ENCODE data around the gene SLC6A19. TPM values are rescaled to one million over a fixed set of nuclear protein-coding genes. Genes with fewer than 3 reads are reported as not detected.

Gene SLC6A19
- total and polyA plus RNA-seq, 10 donors: under 0.01 to 0.50 TPM; not detected in 8

DNA sequence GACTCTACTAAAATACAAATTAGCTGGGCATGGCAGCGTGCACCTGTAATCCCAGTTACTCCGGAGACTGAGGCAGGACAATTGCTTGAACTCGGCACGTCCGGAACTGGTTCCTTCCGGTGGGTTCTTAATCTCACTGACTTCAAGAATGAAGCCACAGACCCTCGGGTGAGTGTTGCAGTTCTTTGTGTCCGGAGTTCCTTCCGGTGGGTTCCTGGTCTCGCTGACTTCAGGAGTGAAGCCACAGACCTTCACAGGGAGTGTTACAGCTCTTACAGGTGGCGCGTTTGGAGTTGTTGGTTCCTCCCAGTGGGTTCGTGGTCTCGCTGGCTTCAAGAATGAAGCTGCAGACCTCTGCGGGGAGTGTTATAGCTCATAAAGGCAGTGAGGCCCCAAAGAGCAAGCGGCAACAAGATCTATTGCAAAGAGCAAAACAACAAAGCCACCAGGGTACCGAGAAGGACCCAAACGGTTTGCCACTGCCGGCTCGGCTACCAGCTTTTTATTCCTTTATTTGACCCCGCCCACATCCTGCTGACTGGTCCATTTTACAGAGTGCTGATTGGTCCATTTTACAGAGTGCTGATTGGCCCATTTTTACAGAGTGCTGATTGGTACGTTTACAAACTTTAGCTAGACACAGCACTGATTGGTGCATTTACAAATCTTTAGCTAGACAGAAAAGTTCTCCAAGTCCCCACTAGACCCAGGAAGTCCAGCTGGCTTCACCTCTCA, 28.6 kb upstream of the SLC6A19 start:
- 76 to 88% (median 83%) methylated on average over 20 to 22 of the region's 22 CpGs for WGBS, 5 donors
- TF ChIP-seq, protein P1, sequence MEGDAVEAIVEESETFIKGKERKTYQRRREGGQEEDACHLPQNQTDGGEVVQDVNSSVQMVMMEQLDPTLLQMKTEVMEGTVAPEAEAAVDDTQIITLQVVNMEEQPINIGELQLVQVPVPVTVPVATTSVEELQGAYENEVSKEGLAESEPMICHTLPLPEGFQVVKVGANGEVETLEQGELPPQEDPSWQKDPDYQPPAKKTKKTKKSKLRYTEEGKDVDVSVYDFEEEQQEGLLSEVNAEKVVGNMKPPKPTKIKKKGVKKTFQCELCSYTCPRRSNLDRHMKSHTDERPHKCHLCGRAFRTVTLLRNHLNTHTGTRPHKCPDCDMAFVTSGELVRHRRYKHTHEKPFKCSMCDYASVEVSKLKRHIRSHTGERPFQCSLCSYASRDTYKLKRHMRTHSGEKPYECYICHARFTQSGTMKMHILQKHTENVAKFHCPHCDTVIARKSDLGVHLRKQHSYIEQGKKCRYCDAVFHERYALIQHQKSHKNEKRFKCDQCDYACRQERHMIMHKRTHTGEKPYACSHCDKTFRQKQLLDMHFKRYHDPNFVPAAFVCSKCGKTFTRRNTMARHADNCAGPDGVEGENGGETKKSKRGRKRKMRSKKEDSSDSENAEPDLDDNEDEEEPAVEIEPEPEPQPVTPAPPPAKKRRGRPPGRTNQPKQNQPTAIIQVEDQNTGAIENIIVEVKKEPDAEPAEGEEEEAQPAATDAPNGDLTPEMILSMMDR (IDR thresholded peaks at IDR 0.05 in 8 of 11, conservative IDR thresholded peaks at IDR 0.05 in 3 of 11): no peak
- TF ChIP-seq POLR2AphosphoS5 (IDR thresholded peaks at IDR 0.05): no peak
- TF ChIP-seq POLR2A (IDR thresholded peaks at IDR 0.05): no peak
- Histone ChIP-seq H3K4me3 (no peak overlapping the region), H3K9me3 (no peaks in the 10 kb centered on the region), H3K27me3 (replicated peaks in 1 of 7) (peaks cover 0 to 34% (median 2%) of the 10 kb centered on the region in 7 donors), H3K4me1 (peaks cover 6 to 11% (median 8%) of the 10 kb centered on the region in 6 donors), H3K27ac (no peak overlapping the region), H3K36me3 (no peaks in the 10 kb centered on the region)
- DNase-seq: no peak
- intact Hi-C loops (cut with DNase I; ENCODE audit: low total_unique reads): no loop called here

DNA sequence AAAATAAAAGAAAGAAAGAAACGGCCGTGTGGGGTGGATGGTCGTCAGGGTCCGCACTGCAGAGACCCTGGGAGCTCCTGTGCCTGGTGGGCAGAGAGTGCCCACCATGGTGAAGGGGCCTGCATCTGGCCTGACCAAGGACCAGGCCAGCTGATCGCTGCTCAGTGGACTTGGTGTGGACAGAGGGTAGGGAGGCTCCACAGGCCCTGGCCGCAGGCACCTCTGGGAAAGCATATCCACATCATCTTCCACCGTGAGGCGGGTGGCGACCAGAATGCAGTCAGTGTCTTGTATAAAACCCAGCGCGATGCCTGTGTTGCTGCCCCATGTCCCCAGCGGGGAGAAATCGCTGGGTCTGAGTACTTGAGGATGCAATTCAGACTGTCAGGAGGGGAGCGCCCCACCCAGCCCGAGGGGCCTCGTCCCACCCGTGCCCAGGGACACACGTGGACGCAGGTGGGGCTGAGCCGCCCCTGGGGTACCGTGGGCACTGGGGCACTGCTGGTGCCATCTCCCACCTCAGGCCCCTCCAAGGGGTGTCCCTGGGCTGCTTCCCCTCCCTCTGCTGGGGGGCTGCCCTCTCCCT, 27.8 kb upstream of the SLC6A19 start:
- WGBS, 5 donors: 88 to 95% (median 89%) methylated on average over 13 to 21 of the region's 21 CpGs
- Histone ChIP-seq H3K27ac (no peak overlapping the region), H3K9me3 (no peaks in the 10 kb centered on the region), H3K36me3 (no peaks in the 10 kb centered on the region), H3K4me3 (no peak overlapping the region), H3K27me3 (replicated peaks in 1 of 7) (peaks cover 0 to 30% (median 0%) of the 10 kb centered on the region in 7 donors), H3K4me1 (peaks cover 0 to 10% (median under 1%) of the 10 kb centered on the region in 6 donors)
- TF ChIP-seq POLR2A (IDR thresholded peaks at IDR 0.05): no peak
- TF ChIP-seq, protein P1 (IDR thresholded peaks at IDR 0.05 in 8 of 11, conservative IDR thresholded peaks at IDR 0.05 in 3 of 11): no peak
- intact Hi-C loops (cut with DNase I; ENCODE audit: low total_unique reads): no loop called here
- DNase-seq: no peak

DNA sequence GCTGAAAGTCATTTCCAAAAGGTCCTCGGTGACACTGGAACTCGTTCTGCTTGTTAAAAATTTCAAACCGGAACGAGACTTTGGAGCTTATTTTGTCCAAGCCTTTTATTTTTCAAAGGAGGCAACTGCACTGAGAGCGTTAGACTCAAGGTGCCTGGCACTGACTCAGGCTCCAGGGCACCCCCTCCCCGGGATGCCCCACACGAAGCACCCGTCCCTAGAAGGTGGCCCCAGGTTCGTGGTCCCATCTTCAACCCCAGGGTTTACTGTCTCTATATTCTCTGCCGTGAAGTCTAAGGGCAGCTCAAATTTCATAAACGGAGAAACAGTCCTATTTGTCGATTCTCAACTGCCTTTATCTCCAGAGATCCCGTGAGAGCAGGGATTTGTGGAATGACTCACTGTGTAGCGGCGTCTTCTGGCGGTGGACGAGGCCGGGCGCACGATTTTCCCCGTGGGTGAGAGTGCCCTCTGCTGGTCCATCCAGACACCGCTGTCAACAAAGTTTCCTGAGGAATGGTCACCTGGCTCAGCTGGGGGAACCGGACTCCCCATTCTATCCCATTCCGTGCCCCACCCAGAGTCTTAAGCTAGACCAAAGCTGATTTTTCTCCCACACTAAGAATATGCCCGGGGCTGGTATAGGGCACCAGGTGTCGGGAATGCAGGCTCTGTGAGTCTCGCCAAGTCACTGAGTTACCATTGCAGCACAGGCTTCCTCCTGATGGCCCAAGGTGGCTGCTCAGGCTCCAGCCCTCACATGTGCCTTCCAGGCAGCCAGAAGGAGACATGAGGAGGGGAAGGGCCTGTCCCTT, 27.1 kb upstream of the SLC6A19 start:
- Histone ChIP-seq H3K9me3 (no peaks in the 10 kb centered on the region), H3K36me3 (no peaks in the 10 kb centered on the region), H3K27me3 (replicated peaks in 1 of 7) (peaks cover 0 to 30% (median 0%) of the 10 kb centered on the region in 7 donors), H3K4me3 (no peak overlapping the region), H3K27ac (no peak overlapping the region), H3K4me1 (peaks cover 0 to 15% (median 0%) of the 10 kb centered on the region in 6 donors)
- WGBS, 5 donors: 43 to 50% (median 48%) methylated on average over 26 to 27 of the region's 27 CpGs
- TF ChIP-seq POLR2AphosphoS5 (IDR thresholded peaks at IDR 0.05): no peak
- TF ChIP-seq, protein P1 (IDR thresholded peaks at IDR 0.05 in 8 of 11, conservative IDR thresholded peaks at IDR 0.05 in 3 of 11): peak; percentile 9 to 72 (median 61)
- intact Hi-C loops (cut with DNase I; ENCODE audit: low total_unique reads): no loop called here
- DNase-seq: no peak
